IPS DF 4.7 (cell line): ENCODE measurements around the gene PXMP4.
"Not testable (repeated sequence)": the region's sequence is repeated elsewhere in the genome, so short reads cannot be mapped to it uniquely, and the experiment has no call there.

Experiments
- DNase-seq: peaks from one replicate; pipeline ENCODE4 v3.0.0-alpha.2; 2013; ENCODE audit warnings: low spot score; ENCODE audit errors: extremely low read depth

PXMP4 gene

DNA sequence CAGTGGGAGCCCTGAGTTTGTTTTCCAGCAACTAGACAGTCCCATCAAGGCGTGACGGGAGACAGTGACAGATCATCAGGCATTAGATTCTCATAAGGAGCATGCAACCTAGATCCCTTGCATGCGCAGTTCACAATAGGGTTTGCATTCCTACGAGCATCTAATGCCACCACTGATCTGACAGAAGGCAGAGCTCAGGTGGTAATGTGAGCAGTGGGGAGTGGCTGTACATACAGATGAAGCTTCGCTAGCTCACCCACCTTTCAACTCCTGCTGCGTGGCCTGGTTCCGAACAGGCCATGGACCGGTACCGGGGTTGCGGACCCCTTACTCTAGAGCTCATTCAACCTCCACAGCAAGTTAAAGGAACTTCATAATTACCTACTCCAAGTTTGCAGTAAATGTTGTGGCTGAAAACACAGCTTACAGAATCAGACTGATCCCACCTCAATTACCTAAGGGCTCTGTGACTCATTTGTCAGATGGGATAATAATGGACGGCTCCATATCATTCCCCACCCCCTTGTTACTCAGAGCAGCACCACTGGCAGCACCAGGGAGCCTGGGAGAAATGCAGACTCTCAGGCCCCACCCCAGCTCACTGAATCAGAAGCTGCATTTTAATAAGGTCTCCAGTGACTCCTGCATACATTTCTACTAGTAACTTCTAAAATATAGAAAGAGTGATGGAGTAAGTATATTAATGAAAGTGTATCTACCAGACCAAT, 15.7 kb downstream of the PXMP4 start:
- DNase-seq: no peak

DNA sequence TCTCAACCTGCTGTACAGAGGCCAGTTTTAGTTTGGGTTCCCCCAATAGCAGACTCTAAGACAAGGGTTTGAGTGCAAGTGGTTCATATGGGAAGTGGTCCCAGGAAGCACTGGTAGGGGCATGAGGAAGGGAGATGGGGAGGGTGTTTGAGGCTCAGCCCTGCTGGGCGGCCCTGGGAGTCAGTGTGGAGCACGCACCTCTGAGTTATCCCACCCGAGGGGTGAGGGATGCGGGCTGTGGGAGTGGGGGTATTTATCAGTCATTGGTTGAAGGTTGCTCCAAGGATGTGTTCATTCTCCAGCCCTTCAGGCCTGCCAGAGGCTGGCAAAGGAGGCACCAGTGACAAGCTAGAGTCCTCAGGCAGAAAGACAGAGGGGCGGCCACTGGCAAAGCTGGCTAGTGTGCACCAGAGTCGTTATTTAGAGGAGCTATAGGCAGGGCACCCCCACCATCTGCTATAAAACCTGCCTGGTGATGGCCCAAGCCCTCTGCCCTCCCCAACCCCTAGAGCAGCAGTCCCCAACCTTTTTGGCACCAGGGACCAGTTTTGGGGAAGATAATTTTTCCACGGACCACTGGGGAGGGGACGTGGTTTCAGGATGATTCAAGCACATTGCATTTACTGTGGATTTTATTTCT, 16.5 kb downstream of the PXMP4 start:
- no peak for DNase-seq

DNA sequence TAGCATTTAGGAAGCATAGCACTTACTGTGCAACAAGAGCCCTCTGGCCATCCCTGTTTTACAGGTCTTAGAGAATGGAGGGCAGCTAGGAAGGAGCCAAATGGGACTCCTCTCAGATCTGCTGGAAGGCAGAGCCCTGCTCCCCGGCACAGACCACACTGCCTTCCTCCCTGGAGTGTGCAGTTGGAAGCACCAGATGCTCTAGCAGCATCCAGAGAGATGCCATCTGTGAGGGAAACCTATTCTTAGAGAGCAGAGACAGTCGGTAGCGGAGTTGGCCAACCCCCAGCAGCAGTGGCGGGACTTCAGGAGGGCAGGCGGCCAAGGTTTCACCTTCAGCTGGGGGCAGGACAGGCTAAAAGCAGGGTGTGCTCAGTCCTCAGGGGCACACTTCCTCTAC, 17.2 kb downstream of the PXMP4 start:
- DNase-seq: no peak

DNA sequence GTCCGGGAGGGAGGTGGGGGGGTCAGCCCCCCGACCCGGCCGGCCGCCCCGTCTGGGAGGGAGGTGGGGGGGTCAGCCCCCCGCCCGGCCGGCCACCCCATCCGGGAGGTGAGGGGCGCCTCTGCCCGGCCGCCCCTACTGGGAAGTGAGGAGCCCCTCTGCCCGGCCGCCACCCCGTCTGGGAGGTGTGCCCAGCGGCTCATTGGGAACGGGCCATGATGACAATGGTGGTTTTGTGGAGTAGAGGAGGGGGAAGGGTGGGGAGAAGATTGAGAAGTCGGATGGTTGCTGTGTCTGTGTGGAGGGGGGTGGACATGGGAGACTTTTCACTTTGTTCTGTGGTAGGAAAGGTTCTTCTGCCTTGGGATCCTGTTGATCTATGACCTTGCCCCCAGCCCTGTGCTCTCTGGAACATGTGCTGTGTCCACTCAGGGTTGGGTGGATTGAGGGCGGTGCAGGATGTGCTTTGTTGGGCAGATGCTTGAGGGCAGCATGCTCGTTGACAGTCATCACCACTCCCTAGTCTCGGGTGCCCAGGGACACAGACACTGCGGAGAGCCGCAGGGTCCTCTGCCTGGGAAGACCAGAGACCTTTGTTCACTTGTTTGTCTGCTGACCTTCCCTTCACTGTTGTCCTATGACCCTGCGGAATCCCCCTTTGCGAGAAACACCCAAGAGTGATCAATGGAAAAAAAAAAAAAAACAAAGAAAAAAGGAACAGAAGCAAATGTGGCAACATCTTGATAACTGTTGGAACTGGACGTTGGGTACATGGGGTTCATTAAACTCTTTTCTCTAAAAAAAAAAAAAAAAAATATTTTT, 18.3 kb downstream of the PXMP4 start:
- no peak for DNase-seq

DNA sequence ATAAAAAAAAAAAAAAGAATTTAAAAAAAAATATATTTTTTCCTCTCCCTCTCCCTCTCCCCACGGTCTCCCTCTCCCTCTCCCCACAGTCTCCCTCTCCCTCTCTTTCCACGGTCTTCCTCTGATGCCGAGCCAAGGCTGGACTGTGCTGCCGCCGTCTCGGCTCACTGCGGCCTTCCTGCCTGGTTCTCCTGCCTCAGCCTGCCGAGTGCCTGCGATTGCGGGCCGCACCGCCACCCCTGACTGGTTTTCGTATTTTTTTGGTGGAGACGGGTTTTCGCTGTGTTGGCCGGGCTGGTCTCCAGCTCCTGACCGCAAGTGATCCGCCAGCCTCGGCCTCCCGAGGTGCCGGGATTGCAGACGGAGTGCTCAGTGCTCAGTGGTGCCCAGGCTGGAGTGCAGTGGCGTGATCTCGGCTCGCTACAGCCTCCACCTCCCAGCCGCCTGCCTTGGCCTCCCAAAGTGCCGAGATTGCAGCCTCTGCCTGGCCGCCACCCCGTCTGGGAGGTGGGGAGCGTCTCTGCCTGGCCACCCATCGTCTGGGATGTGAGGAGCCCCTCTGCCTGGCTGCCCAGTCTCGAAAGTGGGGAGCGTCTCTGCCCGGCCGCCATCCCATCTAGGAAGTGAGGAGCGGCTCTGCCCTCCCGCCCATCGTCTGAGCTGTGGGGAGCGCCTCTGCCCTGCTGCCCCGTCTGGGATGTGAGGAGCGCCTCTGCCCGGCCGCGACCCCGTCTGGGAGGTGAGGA, 19.2 kb downstream of the PXMP4 start:
- not testable (repeated sequence) for DNase-seq

DNA sequence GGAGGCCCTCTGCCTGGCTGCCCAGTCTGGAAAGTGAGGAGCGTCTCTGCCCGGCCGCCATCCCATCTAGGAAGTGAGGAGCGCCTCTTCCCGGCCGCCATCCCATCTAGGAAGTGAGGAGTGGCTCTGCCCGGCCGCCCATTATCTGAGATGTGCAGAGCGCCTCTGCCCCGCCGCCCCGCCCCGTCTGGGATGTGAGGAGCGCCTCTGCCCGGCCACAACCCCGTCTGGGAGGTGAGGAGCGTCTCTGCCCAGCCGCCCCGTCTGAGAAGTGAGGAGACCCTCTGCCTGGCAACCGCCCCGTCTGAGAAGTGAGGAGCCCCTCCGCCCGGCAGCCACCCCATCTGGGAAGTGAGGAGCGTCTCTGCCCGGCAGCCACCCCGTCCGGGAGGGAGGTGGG, 21.1 kb downstream of the PXMP4 start:
- not testable (repeated sequence) for DNase-seq

DNA sequence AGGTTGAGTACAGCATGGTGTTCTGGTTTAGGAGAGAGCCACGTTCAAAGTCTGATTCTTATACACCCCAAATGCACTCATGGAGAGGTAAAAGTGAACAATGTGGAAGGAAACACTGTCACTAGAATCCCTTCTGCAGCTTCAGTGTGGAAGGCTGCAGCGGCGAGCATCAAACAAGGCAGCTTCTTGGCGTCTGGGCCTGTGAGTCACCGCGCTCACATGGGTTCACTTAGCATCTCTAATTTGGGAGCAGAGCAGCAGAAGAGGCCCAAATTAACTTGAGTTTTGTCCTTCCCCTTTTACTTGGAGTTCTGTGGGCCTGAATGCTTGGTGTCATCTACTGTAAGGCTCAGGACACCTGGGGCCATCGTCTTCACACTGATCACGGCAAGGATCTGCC, 23.0 kb downstream of the PXMP4 start:
- DNase-seq: no peak

DNA sequence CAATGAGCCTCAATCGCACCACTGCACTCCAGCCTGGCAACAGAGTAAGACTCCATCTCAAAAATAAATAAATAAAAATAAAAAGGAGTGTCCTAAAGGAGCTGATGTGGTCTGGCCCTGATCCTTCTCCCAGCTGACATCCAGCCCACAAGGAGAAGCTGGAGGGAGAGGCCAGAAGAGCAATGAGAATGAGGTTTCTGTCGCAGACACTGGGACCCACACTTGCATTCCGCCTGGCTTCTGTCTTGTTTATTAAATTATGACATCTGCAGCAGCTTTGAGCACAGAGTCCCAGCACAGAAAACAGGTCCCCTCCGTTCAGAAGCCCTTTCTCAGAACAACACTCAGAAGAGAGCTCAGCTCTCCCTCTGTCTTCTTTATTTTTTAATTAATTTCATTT, 23.7 kb downstream of the PXMP4 start:
- no peak for DNase-seq

DNA sequence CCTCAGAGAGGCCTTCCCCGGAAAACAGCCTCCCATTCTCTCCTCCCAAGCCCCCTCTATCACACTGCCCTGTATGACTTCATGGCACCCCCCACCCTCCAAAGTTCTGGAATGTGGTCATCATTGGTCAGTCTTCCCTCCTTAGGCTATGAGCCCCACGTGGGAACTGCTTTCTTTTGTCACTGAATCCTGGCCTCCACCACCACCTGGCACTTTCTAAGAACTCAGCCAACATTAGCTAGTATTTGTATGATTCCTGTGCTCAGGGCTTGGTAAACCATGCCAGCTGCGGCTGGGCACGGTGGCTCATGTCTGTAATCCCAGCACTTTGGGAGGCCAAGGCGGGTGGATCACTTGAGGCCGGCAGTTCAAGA, 25.5 kb downstream of the PXMP4 start:
- no peak for DNase-seq

DNA sequence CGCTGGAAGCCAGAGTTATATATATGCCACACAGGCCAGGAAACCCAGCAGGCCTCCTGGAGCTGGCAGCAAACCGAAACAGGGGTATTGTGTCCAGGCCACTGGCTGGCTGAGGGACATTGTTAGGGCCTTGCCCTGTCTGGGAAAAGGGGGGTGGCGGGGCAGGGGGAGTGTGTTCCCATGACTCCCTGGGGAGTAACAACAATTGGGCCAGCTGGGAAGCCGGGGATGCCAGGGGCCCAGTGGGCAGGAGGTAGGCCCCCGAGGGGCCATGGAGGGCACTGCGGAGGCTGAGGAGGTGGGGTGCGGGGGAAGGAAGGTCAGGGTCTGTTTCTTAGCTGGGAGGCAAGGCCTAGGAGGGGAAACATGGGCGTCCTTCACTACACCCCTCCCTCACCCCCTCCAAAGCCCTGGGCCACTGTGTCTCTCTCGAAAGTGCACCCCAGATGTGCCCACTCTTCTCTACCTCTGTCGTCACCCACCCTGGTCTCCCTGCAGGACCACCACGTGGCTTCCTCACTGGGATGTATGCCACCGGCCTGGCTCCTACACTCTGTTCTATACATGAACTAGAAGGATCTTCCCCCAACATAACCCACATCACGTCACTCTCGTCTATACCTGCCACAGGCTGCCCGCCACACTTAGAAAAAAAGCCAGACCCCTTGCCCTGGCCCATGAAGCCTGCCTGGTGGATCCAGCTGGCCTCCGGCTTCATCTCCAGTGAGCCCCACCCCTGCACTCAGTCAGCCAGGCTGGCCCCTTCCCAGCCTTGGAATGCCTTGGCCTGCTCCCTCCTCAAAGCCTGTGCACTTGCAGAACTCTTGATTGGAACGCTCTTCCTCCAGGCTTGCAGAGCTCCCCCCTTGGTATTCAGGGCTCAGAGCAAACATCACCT, 26.1 kb downstream of the PXMP4 start:
- no peak for DNase-seq

DNA sequence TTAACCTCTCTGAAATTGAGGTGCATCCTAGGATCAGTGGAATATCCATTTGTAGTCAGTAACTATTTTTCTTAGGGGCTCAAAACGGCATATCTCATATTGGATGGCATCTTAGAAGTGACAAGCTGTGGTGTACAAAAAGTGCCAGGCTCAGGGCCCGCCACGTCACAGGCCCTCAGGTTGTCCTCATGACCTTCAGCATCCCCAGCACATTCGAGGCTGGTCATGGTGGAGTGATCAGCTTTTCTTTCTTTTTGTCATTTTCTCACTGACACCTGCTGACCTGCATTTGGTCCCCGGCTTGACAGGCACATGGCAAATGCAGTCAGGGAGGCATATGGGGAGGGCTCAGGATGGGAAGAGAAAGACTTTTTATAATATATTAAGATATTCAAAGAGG, 26.8 kb downstream of the PXMP4 start:
- no peak for DNase-seq

DNA sequence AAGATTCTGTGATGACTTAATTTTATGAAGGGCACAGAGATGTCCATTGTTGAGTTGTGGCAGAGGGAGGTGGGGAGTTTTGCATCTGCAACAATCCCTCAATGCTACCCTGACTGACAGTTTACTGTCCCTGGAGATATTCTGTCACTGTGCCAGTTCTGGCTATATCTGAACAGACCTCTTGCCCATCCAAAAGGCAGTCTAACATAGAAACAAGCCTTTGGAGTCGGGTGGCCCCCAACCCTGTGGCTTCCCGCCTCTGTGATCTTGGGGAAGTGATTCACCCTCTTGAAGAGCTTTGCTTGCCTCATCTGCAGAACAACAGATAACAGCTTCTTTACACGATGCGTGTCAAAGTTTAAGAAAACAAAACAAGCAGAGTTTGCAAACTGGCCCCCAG, 30.1 kb downstream of the PXMP4 start:
- DNase-seq: no peak

DNA sequence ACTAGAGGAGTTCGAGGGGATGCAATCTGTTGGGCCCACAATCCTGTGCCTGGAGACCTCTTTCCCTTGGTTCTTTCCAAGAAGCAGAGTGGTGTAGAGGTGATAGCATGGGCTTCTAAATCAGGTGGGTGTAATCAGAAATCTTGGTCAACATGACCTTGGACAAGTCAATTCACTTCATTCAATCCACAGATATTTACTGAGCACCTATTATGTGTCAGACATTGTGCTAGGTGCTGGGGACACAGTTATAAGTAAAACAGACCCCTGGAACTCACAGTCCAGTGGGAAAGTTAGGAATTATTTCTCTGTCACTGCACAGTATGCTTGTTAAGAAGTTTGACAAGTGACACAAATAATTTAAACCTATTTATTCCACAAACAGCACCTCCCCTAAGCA, 30.6 kb downstream of the PXMP4 start:
- DNase-seq: no peak

DNA sequence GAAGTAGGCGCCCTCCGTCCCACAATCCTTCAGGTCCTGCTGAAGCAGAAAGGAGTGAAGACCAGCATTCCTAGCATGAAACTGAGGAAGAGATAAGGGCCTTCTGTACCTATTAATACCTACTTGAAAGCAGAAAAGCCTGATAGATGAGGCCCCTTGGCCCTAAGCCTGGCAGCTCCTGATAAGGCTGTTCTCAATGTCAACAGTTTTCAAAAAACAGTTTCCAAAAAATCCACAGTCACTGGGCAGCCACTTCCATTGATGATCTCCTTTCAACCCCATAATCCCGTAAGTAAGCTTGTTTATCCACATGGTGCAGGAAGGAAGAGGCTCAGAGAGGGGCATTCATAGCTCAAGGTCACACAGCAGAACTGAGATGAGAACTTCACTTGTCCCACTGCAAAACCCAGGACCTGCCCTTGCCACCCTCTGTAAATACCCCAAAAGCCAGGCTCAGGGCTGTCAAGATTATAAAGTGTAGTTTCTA, 31.1 kb downstream of the PXMP4 start:
- DNase-seq: no peak

DNA sequence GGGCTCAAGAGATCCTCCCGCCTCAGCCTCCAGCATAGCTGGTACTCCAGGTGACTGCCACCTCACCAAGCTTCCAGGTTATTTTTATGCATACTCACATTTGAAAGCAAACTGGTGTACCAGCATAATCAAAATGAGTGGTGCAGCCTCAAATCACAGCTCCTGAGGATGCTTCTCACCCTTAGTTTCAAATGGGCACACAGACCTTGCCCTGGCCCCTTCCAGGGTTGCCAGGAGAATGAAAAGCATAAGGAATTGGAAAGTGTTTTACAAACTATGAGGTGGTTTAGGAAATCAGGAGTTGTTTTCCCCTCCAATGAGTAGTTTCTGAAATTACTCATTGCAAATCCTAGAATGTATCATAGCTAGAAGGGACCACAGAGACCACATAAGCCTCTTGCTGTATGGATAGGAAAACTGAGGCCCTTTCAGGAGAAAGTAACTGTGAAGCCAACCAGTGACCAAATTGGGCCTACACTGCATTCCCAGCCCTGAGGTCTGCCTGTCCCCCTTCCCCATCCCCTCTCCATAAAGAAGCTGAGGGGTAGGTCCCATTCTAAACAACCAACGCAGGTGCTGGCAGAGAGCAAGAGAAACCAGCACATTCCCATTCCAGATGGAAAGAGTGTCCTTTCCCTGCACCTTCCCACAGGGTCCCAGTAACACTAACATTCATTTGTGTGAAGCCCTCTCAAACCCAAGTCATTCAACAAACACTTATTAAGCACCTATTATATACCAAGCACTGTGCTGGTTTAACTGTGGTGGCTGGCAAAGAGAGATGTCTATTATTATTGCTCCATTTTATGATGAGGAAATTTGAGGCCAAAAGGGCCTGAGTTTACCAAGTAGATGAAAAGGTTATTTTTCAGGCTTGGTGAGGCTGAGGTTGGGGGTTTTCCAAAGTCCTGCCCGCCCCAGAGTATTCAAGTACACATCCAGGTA, 31.8 kb downstream of the PXMP4 start:
- no peak for DNase-seq

DNA sequence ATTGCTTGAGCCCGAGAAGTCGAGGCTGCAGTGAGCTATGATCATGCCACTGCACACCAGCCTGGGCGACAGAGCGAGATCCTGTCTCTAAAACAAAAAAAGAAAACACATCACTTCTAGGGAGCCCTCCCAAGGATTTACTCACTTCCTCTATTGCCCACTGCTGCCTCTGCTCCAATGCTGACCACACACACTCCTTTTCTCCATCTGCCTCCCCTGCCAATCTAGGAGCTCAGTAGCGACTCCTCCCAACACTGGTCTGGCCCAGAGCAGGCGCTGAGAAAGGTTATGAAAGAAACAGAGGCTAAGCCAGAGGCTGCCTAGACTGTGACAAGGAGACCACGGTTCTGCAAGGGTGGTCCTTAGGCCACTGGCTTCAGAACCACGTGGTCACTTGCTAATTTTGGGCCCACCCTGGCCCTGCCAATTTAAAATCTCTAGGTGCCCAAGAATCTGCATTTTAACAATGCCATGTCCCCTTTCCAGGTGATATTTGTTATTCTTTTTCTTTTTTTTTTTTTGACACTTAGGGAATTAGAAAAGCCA, 32.7 kb downstream of the PXMP4 start:
- DNase-seq: no peak

DNA sequence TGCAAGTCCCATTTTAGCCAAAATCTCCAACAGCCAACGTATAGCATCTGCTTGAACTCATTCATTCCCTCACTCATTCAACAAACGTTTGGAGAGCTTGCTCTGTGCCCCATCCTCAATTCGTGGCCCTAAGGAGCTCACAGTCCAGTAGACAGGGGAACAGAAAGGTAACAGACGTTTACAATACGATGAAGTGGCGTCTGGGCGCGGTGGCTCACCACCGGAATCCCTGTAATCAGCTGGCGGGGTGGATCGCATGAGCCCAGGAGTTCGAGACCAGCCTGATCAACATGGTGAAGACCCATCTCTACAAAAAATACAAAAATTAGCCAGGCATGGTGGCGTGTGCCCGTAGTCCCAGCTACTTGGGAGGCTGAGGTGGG, 33.1 kb downstream of the PXMP4 start:
- DNase-seq: no peak

DNA sequence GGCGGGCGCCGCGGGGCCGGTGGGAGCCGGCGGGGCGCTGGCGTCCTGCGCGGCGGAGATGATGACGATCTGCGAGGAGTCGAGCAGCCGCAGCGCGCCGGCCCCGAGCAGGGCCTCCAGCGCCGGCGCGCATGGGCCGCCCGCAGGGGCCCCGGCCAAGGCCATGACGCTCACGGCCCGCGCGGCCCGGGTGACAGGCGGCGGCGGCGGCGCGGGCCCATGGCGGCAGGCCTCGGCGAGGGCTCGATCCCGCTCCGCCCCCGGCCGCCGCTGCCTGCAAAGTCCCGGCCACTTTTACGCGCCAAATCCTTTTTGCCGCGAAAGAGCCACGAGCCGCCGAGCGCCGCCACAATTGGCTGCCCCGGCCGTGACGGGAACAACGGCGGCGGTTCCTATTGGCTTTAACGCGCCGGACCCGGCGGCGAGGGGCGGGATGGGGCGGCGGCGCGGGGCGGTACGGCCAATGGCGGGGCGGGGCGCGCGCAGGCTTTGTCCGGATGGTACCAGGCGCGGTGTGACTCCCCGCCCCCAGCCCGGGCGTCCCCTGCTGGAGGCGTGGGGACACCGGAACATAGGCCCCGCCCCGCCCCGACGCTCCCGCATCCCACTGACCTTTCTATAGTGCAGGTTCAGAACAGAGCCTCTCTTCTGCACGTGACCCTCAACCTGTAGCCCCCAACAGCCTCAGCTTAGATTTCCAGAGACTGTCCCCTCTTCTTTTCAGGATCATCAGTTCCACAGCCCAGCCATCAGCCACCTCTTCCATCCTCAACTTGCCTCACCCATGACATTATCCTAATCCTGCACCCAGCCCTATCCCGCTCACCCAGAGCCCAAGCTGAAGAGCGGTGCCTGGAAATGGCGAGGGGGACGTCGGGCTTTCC, 33.8 kb downstream of the PXMP4 start, which contains the start of gene E2F1:
TSS of gene E2F1 (minus strand) at position 286 of the 884 bp plus-strand sequence. CDS start at position 165, 121 bp downstream.
- no peak for DNase-seq
